Measurements from ENCODE around the gene UBN1.

The UBN1 gene

DNA sequence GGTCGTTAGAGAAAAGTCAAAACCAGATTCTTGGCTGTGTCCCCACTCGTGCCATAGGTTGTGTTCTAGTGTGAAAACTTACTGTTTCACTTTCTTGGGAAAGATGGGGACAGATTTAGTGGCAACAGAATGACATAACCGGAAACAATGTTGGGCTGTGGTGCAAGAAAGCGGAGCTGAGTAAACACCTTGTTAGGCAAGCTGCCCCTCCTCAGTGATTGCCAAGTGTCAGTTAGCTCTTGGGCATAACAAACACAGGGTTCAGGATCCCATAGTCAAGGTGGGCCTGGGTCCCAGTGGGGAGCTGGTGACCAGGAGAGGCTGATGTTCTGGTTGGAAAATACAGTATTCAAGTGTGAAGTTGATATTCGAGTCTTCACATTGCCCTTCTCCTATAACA lies 15.4 kb downstream of the UBN1 start:
- Mint-ChIP-seq H3K4me1 (ENCODE audit: low read depth) (peaks cover 6% of the 10 kb centered on the region), H3K36me3 (peaks cover 9% of the 10 kb centered on the region)

DNA sequence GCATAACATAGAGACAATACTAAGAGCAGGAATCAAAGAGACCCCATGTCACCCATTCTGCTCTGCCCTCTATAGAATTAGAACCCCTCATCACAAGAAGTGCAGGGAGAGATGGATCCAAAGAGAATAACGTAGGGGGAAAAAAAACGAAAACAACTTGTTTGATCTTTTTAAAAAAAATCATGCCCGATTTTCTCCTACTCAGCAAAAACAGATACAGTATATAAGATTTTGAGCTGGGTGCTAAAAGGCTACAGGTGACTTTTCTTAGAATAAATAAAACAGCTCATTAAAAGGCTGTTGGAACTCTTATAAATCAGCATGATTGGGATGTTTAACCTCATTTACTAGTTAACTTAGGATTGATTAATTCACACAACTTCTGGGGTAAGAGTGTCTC lies 17.4 kb downstream of the UBN1 start:
- no peaks in the 10 kb centered on the region for H3K9me3 Mint-ChIP-seq (ENCODE audit: low read depth)
- no peaks in the 10 kb centered on the region for H3K27me3 Mint-ChIP-seq
- H3K4me1 Mint-ChIP-seq (ENCODE audit: low read depth), result peaks cover 6% of the 10 kb centered on the region
- H3K4me3 Mint-ChIP-seq, result no peak overlapping the region
- no peak overlapping the region for H3K27ac Mint-ChIP-seq
- H3K36me3 Mint-ChIP-seq, result peaks cover 4% of the 10 kb centered on the region

More for the DNA sequence above, 15.4 kb downstream of the UBN1 start:
- no peak overlapping the region for H3K4me3 Mint-ChIP-seq
- H3K27ac Mint-ChIP-seq, result no peak overlapping the region
- no peaks in the 10 kb centered on the region for H3K27me3 Mint-ChIP-seq
- H3K9me3 Mint-ChIP-seq (ENCODE audit: low read depth), result no peaks in the 10 kb centered on the region

DNA sequence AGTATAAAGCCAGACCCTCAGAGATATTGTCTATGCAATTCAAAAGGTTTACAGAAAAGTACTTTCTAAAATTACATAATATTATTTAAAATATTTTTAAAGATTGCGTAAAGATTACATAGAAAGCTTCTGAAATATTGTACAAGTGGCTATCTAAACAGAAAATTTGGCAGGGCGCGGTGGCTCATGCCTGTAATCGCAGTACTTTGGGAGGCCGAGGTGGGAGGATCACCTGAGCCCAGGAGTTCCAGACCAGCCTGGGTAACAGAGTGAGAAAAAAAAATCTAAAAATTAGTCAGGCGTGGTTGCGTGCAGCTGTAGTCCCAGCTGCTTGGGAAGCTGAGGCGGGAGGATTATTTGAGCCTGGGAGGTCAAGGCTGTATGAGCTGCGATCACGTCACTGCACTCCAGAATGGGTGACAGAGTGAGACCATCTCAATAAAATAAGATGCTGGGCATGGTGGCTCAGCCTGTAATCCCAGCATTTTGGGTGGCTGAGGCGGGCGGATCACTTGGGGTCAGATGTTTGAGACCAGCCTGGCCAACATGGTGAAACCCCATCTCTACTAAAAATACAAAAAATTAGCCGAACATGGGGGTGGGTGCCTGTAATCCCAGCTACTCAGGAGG lies 18.1 kb downstream of the UBN1 start:
- Mint-ChIP-seq H3K27ac (no peak overlapping the region), H3K36me3 (peaks cover 4% of the 10 kb centered on the region), H3K4me1 (ENCODE audit: low read depth) (peaks cover 6% of the 10 kb centered on the region), H3K9me3 (ENCODE audit: low read depth) (no peaks in the 10 kb centered on the region), H3K27me3 (no peaks in the 10 kb centered on the region), H3K4me3 (no peak overlapping the region)

DNA sequence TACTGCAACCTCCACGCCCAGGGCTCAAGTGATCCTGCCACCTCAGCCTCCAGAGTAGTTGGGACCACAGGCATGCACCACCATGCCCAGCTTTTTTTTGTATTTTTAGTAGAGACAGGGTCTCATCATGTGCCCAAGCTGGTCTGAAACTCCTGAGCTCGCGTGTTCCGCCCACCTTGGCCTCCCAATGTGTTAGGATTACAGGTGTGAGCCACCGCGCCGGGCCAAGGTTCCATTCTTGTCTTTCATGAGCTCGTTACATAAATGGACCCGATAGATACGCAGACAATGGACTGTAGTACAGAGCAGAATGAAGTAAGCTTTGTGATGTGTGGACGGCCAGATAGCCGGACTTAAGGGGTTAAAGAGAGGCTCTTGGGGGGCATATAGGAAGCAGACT lies 19.3 kb downstream of the UBN1 start:
- Mint-ChIP-seq H3K36me3 (no peaks in the 10 kb centered on the region), H3K27me3 (no peaks in the 10 kb centered on the region)

DNA sequence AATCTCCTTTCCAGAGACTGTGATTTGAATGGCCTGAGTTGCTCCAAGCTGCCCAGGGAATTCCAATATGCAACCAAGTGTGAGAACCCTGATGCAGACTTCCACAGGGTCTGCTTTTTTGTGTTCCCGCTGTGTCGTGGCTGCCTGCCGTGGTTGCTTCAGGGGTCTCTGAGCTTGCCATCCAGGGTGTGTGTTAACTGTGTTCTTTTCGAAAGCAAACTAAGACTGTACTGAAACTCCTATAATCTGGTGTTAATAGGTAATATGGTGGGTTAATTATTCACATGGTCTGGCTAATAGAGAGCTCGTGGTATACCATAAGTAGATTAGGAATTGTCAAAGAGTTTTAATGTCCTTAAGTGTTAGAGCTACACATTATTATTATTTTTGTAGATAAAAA lies 20.7 kb downstream of the UBN1 start:
- no peaks in the 10 kb centered on the region for H3K27me3 Mint-ChIP-seq
- H3K4me1 Mint-ChIP-seq (ENCODE audit: low read depth), result peaks cover 5% of the 10 kb centered on the region
- H3K27ac Mint-ChIP-seq, result no peak overlapping the region
- H3K9me3 Mint-ChIP-seq (ENCODE audit: low read depth), result no peaks in the 10 kb centered on the region
- no peak overlapping the region for H3K4me3 Mint-ChIP-seq
- H3K36me3 Mint-ChIP-seq, result peaks cover 3% of the 10 kb centered on the region

More for the DNA sequence above, 19.3 kb downstream of the UBN1 start:
- Mint-ChIP-seq H3K4me1 (ENCODE audit: low read depth) (peaks cover 5% of the 10 kb centered on the region), H3K4me3 (no peak overlapping the region), H3K27ac (peak overlapping the region; percentile 66), H3K9me3 (ENCODE audit: low read depth) (no peaks in the 10 kb centered on the region)

DNA sequence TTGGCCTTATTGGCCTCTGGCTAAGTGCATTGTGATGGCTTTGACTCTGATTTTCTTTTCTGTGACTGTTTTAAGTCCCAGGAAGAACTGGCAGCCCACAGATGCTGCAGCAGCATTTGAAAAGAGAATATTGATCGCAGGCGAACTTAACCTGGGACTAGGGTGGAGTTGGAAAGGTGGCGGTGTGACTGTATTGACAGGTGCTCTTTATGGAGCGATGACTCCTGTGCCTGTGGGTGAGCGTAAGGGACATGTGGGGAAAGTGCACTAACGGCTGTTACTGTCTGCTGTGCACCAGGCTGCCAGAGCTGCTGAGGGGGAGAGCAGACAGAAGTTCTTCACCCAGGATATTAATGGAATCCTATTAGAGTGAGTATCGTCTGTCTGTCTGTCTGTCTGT lies 21.3 kb downstream of the UBN1 start:
- Mint-ChIP-seq H3K27me3 (no peaks in the 10 kb centered on the region), H3K27ac (peak overlapping the region; percentile 4), H3K36me3 (peaks cover 3% of the 10 kb centered on the region), H3K4me3 (no peak overlapping the region), H3K9me3 (ENCODE audit: low read depth) (no peaks in the 10 kb centered on the region), H3K4me1 (ENCODE audit: low read depth) (peaks cover 5% of the 10 kb centered on the region)

DNA sequence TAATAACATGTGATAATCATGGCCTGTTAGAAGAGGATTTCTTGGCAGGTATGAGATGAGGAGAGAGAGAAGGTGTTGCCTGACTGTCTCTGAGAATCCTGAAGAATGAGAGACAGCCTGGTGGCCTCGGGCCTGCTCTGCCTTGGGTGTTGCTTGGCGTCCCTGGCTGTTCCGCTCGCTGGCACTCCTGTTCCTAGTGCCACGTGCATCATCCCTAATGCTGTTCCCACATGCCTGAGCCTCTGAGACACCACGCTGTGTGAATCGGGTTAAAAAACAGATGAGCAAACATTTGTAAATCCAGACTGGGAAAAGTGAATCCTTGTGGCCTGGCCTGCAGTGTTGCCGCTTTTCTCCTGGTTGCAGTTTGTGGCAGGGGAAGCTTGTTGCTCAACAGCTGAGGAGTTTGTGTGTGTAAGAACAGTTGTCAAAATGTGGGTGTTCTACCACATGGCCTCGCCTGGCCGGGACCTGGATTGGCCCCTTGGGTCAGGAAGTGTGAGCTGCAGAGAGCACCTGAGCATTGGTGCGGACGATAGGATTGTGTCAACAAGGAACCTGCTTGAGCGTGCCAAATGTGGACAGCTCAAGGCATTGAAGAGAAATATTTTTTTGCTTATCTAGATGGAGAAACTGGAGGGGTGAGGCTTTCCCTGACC lies 22.0 kb downstream of the UBN1 start:
- Mint-ChIP-seq H3K36me3 (peaks cover 3% of the 10 kb centered on the region), H3K9me3 (ENCODE audit: low read depth) (no peaks in the 10 kb centered on the region), H3K4me1 (ENCODE audit: low read depth) (peaks cover 5% of the 10 kb centered on the region), H3K4me3 (no peak overlapping the region), H3K27me3 (no peaks in the 10 kb centered on the region), H3K27ac (no peak overlapping the region)

DNA sequence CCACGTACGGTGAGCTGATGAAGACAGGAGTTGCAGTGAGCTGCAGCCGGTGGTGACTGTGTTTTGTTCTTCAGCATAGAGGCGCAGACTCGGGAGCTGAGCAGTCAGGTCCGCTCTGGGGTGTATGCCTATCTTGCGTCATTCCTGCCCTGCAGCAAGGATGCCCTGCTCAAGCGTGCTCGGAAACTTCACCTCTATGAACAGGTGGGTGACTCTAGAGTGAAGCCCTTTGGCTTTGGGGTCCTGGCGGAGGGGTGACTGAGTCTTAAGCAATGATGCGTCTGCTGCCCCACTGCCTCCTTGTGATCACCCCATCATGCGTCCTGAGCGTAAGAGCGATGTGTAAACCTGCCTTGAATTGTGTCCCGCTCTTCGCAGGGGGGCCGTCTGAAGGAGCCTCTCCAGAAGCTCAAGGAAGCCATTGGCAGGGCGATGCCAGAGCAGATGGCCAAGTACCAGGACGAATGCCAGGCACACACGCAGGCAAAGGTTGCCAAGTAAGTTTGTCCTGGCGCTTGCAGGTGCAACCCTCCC lies 22.9 kb downstream of the UBN1 start:
- no peaks in the 10 kb centered on the region for H3K9me3 Mint-ChIP-seq (ENCODE audit: low read depth)
- no peak overlapping the region for H3K27ac Mint-ChIP-seq
- peaks cover 5% of the 10 kb centered on the region for H3K4me1 Mint-ChIP-seq (ENCODE audit: low read depth)
- H3K36me3 Mint-ChIP-seq, result peaks cover 3% of the 10 kb centered on the region
- no peaks in the 10 kb centered on the region for H3K27me3 Mint-ChIP-seq
- no peak overlapping the region for H3K4me3 Mint-ChIP-seq

DNA sequence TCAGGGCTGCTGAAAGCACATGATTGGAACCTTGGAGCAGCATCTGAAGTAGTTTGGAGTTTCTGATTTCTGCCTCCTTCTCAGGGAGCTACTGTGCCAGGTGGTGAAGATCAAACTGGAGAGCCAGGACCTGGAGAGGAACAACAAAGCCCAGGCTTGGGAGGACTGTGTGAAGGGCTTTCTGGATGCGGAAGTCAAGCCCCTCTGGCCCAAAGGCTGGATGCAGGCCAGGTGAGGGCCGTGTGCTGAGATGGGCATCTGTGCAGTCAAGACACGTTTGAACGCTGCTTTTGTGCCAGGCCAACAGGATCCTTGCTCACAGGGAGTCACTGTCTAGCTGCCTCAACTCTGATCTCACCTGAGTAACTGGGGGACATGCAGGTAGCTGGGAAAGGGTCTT lies 23.8 kb downstream of the UBN1 start:
- Mint-ChIP-seq H3K4me3 (no peak overlapping the region), H3K9me3 (ENCODE audit: low read depth) (no peaks in the 10 kb centered on the region), H3K36me3 (peaks cover 3% of the 10 kb centered on the region), H3K27me3 (no peaks in the 10 kb centered on the region), H3K27ac (no peak overlapping the region), H3K4me1 (ENCODE audit: low read depth) (peaks cover 5% of the 10 kb centered on the region)

DNA sequence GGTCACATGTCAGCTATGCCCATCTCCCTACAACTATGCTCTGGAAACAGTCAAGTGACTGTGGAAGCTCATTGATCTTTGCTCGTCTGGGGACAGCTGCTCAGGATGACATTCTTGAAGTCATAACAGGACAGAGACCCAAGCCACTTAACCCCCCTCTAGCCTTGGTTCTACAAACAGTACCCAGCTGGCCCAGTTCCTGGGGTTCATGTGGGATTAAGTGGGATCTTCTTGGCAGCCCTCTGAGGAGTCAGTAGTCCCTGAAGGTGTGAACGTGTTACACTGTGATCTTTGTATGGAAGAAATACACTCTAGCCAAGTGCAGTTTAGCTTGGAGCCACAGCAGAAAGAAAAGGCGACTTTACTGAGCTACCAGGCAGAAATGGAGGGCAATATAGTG lies 25.8 kb downstream of the UBN1 start:
- Mint-ChIP-seq H3K4me1 (ENCODE audit: low read depth) (no peaks in the 10 kb centered on the region), H3K9me3 (ENCODE audit: low read depth) (no peaks in the 10 kb centered on the region), H3K27me3 (no peaks in the 10 kb centered on the region), H3K4me3 (no peak overlapping the region), H3K27ac (no peak overlapping the region), H3K36me3 (peaks cover 3% of the 10 kb centered on the region)

DNA sequence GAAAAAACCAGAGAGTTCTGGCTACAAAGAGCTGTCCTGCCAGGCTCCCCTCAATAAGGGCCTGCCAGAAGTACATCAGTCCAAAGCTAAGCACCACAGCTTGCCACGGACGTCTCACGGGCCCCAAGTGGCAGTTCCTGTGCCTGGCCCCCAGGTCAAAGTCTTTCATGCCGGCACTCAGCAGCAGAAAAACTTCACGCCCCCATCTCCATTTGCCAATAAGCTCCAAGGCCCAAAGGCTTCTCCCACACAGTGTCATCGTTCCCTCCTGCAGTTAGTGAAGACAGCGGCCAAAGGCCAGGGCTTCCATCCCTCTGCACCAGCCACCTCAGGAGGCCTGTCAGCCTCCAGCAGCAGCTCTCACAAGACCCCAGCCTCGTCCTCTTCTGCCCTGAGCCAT lies 27.4 kb downstream of the UBN1 start:
- no peaks in the 10 kb centered on the region for H3K4me1 Mint-ChIP-seq (ENCODE audit: low read depth)
- no peak overlapping the region for H3K4me3 Mint-ChIP-seq
- no peak overlapping the region for H3K27ac Mint-ChIP-seq
- H3K9me3 Mint-ChIP-seq (ENCODE audit: low read depth), result no peaks in the 10 kb centered on the region
- H3K36me3 Mint-ChIP-seq, result peaks cover 3% of the 10 kb centered on the region
- no peaks in the 10 kb centered on the region for H3K27me3 Mint-ChIP-seq

DNA sequence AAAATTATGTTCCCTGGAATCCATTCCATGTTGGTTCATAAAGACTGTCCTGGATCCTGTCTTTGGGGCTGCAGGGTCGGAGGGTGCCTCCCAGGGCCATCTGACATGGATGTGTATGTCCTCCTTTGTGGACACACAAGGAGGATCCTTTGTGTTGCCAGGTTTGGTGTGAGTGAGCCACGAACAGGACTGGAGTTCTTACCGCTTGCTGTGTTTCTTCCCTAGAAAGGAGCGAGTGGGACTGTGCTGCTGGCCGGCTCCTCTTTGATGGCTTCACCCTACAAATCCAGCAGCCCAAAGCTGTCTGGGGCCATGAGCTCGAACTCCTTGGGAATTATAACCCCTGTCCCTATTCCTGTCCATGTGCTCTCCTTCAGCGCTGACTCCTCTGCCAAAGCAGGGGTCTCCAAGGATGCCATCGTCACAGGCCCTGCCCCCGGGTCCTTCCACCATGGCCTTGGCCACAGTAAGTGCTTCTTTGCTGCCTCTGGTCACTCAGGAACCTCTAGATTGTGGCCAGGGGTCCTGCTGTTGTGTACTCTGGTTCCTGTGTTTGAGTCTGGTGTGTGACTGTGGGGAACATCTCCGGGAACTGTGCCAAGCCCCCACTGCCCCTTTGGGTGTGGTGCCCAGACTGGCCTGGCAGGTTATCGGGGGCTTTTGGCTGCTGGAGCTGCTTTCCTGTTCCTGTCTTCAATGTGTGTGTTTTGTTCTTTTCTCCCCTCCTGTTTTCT lies 29.5 kb downstream of the UBN1 start:
- Mint-ChIP-seq H3K36me3 (peaks cover 3% of the 10 kb centered on the region), H3K27me3 (no peaks in the 10 kb centered on the region), H3K27ac (no peak overlapping the region), H3K4me1 (ENCODE audit: low read depth) (no peaks in the 10 kb centered on the region), H3K4me3 (no peak overlapping the region), H3K9me3 (ENCODE audit: low read depth) (no peaks in the 10 kb centered on the region)

DNA sequence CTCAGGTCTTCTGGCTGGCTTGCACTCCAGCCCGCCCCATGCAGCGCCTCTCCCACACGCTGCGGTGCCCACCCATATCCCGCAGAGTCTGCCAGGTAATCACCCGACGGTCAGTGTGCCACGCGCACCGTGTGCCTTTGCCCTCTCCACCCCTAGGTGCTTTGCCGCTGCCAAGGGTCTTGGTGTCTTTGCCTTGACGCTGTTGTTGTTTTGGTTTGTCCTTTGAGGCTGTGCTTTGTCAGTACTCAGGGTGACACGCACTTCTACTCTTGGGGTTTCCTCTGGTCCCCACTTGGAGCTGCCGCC lies 30.1 kb downstream of the UBN1 start:
- Mint-ChIP-seq H3K9me3 (ENCODE audit: low read depth) (no peaks in the 10 kb centered on the region), H3K4me1 (ENCODE audit: low read depth) (no peaks in the 10 kb centered on the region)

DNA sequence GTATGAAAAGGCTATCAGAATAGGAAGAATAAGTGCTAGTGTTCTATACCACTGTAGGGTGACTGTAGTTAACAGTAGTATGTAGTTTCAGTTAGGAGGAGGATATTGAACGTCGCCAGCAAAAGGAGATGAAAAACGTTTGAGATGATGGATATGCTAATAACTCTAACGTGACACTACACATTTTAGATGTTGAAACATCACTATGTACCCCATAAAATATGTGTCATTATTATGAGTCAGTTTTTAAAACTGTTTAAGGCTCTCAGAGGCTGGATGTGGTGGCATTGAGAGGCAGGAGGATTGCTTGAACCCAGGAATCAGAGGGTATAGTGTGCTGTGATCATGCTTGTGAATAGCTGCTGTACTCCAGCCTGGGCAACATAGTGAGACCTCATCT lies 31.8 kb downstream of the UBN1 start:
- H3K9me3 Mint-ChIP-seq (ENCODE audit: low read depth), result no peaks in the 10 kb centered on the region
- no peaks in the 10 kb centered on the region for H3K27me3 Mint-ChIP-seq
- H3K27ac Mint-ChIP-seq, result no peak overlapping the region
- H3K4me3 Mint-ChIP-seq, result no peak overlapping the region
- no peaks in the 10 kb centered on the region for H3K4me1 Mint-ChIP-seq (ENCODE audit: low read depth)
- H3K36me3 Mint-ChIP-seq, result no peaks in the 10 kb centered on the region

More for the DNA sequence above, 30.1 kb downstream of the UBN1 start:
- H3K36me3 Mint-ChIP-seq, result no peaks in the 10 kb centered on the region
- H3K4me3 Mint-ChIP-seq, result no peak overlapping the region
- H3K27me3 Mint-ChIP-seq, result no peaks in the 10 kb centered on the region
- no peak overlapping the region for H3K27ac Mint-ChIP-seq

DNA sequence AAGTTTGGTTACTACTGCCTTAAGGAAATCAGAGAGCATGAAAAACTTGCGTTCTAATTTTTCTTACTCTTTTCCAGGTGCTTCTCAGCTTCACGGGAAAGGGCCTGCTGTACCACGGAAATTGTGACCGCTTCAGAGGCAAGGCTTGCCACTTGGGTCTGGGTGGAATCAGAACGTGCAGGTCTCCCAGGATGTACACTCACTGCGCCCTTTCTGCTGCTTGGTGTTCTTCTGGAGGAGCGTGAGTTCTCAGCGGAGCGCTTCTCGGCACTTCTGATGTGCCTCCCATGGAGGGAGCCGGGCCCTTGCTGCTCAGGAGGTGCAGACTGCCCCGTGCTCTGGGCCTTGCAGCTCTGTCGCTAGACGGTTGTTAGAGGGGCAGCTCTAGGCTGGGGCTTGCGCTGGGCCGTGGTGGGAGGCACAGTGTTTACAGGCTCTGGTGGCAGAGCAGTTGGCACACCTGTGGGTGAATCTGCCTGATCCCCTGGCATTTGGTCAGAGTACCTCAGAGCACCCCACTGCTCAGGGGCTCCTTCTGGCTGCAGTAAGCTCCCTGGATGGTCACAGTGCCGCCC lies 32.8 kb downstream of the UBN1 start:
- Mint-ChIP-seq H3K4me3 (no peak overlapping the region), H3K36me3 (peaks cover 5% of the 10 kb centered on the region), H3K4me1 (ENCODE audit: low read depth) (no peaks in the 10 kb centered on the region), H3K27me3 (no peaks in the 10 kb centered on the region), H3K9me3 (ENCODE audit: low read depth) (no peaks in the 10 kb centered on the region), H3K27ac (no peak overlapping the region)

Data from activated naive CD8-positive, alpha-beta T cell (primary cell).